Measurements from ENCODE around the gene DBH.
A peak's percentile ranks its signal among the peaks of the same experiment; 100 is the strongest.
"Not testable (repeated sequence)": the region's sequence is repeated elsewhere in the genome, so short reads cannot be mapped to it uniquely, and the experiment has no call there.

Gene DBH

DNA sequence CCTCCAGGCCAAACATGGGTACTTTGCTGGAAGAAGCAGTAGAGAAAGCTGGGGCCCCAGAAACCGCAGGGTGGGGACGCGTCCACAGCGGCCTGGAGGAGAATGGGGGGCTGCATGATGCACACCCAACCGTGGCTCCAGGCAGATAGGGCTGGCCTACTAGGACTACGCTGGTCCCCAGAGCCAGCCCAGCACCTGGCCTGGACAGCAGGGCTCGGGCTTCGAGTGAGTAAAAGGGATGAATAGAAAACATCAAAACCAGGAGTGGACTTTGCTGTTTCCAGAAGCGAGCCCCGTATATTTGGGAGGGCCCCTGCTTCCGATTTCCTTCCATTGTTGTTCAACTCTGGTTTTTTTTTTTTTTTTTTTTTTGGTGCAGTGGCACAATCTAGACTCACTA is 30.7 kb downstream of the DBH start:
- DNase-seq (ENCODE audit: low read depth in 2 of 2), result no peak

DNA sequence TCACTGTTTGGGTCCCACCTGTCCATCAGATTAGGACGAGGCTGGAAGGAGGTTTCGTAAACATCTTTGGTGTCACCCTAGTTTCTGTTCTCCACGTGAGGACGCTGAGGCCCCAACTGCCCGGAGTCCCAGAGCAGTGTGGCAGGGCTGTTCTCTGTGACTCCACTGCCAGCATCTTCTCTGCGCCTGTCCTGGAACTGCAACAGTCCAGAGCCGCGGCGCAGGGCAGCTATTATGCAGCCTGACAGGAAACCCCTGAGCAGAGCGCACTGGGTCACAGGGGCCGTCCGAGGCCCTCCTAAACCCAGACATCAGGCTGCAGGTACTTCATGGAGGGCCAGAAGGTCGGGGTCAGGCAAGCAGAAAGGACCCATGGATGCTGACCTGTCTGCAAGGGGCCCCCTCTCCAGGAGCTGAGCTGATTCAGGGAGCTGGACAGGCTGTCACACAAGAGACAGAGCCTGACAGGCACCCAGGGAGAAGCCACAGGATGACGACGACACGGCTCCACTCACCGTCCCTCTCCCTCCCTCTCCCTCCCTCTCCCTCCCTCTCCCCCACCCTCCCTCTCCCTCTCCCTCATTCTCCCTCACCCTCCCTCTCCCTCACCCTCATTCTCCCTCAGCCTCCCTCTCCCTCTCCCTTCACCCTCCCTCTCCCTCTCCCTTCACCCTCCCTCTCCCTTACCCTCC is 31.7 kb downstream of the DBH start:
- DNase-seq (ENCODE audit: low read depth in 2 of 2), result no peak

DNA sequence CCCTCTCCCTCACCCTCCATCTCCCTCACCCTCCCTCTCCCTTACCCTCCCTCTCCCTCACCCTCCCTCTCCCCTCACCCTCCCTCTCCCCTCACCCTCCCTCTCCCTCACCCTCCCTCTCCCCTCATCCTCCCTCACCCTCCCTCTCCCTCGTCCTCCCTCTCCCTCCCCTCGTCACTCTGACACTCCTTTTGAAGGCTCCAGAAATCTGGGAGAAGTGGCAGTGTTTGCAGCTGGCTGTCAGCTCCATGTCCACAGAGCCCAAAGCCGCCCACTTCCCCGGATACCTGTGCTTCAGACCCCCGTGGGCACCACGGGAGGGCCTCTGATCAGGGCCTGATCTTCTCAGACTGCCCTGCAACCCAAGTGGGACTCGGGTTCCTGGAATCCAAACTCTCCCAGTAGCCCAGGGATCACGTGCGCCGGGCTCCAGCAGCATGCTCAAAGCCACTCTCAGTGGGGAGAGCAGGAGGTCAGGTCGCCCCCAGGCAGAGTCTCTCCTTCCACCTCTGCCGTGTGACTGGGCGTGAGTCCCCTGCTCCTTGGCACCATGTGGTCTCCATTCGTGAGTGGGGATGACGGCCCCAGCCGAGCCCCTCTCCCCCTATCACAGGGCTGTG is 33.1 kb downstream of the DBH start:
- no peak for DNase-seq (ENCODE audit: low read depth in 2 of 2)

DNA sequence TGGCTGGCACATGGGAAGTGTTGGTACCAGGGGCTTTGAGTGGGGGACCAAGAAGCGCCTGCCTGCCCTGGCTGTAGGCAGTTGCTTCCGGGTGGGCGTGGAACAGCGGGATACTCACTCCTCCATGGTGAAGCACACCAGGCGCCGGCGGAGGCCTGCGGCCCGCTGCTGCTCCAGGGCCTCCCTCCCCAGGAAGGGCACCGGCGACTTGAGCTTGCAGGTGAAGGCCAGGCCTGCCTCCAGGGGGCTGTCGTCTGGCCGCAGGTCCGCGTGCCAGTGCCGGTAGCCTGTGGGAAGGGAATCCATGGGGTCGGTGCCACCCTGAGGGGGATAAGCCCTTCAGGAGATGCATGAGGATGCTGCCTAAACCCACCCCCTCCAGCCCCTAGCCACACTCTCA is 34.3 kb downstream of the DBH start:
- DNase-seq (ENCODE audit: low read depth in 2 of 2), result no peak

DNA sequence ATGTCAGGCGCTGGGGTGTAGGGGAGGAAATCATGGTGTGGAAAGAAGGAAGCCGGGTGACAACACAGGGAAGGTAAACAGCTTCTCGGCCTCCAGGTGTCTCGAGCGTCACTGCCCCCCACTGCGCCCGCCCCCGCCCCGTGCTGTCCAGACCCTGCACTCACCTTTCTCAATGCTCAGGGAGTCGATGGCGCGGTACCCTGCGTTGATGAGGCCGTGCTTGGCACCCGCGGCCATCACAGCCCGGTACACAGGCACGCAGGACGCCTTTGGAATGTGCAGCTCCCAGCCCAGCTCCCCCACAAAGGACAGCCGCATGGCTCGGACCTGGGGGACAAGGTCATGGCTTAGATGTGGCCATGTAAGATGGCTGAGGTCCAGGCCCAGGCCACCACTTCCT is 35.2 kb downstream of the DBH start:
- no peak for DNase-seq (ENCODE audit: low read depth in 2 of 2)

DNA sequence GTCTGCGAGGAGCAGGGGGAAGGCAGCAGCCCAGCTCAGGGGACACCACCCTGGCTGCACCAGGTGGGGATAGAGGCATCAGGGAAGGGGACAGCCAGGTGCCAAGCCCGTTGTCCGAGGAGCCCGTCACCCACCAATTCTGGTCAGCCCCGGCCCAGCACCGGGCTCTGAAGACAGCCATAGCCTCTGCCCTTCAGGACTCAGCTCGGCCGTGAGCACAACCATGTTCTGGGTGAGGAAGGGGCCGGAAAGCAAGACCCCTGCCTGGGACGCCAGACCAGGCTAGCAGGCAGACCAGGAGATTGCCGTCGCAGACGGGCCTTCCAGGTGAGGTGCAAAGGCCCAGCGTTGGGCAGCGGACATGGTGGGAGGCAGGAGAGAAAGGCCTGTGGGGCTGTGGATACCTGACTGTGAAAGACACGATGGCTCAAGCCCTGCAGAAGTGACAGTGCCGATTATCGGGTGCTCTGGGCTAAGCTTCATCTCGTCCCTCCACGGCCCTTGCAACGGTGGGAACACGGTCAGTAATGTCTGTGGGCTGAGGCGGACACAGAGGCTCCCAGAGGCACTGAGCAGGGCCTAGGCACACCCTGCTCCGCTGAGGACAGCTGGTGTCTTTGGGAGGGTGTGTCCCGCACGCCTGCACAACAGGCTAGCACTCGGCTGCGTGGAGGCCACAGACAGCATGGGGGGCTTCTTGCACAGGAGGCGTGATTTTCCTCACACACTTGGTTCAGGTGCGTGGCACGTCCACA is 36.5 kb downstream of the DBH start:
- no peak for DNase-seq (ENCODE audit: low read depth in 2 of 2)

DNA sequence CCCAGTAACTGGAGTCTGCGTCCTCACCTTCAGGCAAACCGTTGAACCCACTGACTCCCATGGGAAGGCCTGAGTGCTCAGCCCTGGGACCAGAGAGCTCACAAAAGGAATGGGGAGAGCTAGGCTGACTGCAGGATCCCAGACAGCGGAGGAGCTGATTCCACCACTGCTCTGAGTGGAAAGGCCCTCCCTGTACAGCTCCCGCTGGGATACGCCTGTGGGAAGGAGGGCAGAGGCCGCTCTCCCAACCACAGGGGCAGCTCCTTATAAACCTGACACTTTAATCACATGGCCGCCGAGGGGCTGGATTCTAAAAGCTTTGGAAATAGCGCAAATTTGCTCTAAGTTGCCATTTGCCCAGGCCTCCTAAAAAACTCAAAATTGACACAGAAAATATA is 37.1 kb downstream of the DBH start:
- no peak for DNase-seq (ENCODE audit: low read depth in 2 of 2)

DNA sequence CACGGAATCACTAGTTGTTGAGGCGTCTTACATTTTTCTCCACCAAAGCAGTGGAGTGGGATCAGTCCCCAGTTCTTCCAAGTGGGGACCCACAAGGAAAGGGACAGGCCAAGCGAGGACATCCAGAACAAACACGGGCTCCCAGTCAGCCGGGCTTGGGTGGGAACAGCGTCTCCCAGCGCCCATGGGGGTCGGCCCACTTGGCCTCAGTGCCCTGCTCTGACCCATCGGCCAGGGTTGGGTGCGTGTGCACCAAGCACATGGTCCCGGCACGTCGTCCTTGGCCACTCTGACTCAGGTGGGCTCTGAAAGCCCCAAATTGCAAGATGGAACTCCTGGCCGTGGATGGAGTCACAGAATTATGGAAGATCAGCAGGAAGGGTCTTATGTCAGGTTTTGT is 37.9 kb downstream of the DBH start:
- no peak for DNase-seq (ENCODE audit: low read depth in 2 of 2)

DNA sequence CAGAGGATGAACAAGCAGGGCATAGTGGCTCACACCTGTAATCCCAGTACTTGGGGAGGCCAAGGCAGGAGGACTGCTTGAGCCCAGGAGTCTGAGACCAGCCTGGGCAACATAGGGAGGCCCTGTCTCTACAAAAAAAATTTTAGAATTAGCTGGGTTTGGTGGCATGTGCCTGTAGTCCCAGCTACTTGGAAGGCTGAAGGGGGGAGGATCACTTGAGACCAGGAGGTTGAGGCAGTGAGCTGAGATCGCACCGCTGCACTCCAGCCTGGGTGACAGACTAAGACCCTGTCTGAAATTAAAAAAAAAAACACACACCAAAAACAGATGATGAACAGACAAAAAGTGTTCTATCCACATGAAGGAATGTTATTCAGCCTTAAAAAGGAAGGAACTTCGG is 39.6 kb downstream of the DBH start:
- not testable (repeated sequence) for DNase-seq (ENCODE audit: low read depth in 2 of 2)

DNA sequence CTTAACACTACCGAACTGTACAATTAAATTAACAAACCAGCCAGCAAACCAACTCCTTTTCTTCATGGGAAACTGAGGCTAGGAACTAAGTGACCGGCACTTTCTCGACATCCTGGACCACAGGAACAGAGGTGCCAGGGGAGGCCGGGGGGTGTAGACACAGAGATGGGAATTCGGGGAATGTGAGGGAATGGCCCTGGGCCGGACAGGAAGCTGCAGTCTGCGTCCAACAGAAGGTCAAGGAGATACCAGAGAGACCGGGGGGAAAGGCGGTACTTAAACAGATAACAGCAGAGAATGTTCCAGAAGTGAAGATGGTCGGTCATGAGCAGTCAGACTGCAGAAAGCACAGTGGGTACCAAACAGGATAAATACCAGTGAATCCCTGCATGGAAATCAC is 40.3 kb downstream of the DBH start:
- DNase-seq (ENCODE audit: low read depth in 2 of 2), result no peak

DNA sequence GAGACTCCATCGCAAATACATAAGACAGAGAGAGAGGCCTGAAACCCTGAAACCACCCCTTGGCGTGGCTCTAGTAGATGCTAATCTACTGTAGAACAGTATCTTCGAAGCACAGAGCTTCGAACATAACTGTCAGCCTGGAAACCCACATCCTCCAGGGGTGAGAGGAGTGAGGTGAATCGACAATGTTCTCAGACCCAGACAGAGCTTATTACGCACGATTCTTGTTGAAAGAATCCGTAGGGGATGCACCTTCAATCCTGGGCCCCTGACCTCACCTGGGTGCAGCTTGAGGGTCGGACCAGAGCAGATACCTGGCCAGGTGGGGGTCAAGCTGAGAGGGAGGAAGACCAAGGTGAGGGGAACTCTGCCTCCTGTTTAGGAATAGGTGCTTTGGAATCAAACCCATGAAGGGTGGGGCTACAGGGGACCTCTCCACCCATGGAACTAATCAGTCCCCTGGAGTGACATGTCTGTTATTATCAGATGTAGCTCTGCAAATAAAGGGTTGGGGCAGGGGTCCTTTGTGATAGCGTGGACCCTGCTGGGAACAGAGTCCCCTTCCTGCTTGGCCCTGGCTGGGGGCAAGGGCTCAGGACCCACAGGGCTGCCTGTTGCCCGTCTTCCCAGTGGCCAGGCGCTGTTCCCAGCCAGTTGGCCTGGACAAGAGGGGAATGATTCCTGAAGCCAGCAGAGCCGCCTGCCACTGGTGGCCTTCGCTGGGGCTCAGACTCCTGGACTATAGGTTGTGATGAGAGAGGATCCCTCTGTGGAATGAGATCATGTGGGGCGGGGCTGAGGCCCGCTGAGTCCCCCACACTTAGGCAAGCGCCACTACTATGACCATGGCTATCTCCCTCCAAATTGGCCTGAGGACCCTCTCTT is 41.2 kb downstream of the DBH start:
- peak; percentile 36 to 43 for DNase-seq (ENCODE audit: low read depth in 2 of 2)

DNA sequence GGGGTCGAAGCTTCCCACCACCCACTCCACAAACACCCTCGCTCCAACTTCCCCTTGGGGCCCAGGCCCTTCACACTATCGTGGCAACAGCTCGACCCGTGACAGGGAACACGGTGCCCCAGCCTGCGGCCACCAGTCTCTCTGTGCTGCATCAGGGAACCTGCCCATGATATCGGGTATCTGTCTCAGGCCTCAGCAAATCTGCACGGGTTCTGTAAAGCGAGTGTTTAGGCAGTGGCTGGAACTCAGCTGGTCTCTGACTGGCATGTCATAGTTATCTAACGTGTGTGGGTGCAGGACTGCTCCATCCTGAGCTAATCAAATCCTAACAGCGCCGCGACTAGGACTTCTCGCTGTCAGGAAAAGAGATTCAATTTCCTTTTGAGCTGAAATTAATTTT is 42.9 kb downstream of the DBH start:
- DNase-seq (ENCODE audit: low read depth in 2 of 2), result no peak

DNA sequence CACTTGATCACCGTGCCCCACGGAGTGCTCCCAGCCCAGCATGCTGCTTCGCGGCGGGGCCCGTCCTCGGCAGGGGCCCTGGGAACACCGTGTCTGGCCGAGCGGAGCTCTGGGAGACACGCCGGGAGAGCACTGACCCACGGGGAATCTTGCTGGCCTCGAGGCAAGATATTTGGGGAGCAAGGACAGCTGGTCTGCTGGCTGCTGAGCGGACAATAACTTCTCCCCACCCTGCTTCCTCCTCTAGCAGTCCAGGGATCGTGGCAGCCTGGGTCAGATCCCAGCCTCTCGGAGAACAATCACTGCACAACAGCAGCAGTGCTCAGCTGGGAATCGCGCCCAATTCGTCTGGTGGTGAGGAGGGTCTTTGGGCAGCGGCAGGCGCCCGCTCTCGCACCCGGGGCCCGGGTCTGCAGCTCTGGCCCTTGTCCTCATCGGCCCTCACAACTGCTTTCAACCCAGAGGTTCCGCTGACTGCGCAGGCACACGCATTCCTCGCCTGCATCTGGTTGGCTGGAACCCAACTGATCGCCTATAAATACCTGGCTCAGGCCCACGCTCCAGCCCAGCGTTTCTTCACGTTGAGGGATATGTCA is 43.4 kb downstream of the DBH start:
- no peak for DNase-seq (ENCODE audit: low read depth in 2 of 2)

DNA sequence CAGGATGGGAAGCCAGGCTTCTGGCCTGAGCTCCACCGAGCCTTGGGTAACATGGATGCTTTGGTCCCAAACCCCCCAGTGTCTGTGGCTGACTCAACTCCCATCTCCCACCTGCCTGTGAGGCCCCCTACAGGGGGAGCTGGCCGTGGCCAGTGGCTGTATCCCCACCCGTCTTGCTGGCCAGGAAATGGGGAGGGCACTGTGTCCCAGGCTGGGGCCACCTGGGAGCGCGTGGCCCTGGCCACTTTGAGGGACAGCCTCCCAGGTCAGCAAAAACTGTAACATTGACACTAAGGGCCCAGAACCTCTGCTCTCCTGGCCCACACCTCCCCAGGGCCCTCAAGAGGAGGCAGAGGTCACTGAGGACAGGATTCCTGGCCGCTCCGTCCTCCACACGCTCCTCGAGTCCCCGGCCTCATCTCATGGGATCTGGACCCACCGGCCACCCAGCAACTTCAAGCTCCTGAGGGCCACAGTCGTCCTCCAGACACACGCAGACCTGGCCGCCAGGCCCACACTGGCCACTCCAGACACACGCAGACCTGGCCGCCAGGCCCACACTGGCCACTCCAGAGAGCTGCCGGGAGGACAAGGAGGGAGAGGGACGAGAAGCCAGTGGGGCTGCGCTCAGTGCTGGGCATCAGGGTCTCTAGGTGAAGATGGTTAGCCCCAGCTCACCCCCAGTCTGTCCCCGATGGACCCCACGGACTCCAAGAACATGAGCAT is 44.2 kb downstream of the DBH start:
- DNase-seq (ENCODE audit: low read depth in 2 of 2), result no peak

DNA sequence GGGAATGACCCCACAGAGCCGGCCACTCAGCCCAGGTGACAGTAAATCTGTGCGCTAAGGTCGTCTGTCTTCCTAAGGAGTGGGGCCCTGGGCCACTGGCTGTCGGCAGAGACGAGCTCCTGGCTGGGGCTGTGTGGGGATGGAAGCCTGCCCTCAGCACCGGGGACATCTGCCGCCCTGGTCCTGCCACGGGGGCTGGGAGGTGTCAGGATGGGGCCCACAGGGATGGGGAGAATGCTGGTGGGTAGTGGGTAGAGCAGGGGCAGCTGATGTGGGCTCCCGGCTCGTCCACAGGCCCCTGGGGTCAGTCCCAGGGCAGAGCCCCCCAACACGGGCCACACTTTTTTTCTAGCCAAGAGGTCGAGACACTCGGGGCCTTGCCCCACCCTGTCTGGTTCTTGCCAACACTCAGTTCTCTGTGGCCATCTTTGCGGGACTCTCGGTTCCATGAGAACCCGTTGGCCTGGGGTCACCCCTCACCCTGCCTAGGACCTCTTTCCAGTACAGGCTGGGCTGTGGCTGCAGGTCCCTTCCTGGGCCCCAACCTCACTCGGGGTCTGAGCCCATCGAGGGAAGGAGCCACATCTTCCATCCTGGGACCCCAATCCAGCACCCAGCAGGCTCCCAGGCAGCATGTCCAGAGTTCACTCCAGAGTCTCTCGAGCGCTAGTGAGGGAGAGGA is 45.0 kb downstream of the DBH start:
- DNase-seq (ENCODE audit: low read depth in 2 of 2), result no peak

DNA sequence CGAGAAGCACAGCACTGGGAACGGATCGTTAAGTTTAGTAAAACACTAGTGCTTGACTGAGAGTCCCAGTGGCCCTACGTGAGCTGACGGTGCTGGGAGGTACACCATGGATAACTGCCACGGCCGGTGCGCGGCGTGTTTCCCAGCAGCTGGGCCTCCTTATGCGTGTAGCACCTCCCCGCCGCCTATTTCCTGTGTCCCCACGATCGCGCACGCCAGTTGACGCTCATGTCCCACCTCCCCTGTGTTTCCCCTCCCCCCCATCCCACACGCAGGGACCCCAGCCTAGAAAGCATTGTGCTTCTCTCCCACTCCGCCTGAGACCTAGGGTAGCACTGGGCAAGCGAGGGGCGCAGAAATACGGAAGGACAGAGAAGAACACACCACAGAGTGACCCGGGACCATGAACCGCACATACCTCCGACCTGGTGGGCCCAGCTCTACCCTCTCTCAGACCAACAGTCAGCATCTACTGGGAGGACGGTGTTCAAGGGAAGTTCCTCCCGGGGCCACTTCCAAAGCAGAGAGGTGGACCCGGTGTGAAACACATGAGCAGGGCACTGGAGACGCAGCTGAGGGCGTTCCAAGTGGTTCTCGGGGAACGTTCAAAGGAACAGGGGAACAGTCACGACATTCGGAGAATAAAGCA is 45.6 kb downstream of the DBH start:
- DNase-seq (ENCODE audit: low read depth in 2 of 2), result no peak

DNA sequence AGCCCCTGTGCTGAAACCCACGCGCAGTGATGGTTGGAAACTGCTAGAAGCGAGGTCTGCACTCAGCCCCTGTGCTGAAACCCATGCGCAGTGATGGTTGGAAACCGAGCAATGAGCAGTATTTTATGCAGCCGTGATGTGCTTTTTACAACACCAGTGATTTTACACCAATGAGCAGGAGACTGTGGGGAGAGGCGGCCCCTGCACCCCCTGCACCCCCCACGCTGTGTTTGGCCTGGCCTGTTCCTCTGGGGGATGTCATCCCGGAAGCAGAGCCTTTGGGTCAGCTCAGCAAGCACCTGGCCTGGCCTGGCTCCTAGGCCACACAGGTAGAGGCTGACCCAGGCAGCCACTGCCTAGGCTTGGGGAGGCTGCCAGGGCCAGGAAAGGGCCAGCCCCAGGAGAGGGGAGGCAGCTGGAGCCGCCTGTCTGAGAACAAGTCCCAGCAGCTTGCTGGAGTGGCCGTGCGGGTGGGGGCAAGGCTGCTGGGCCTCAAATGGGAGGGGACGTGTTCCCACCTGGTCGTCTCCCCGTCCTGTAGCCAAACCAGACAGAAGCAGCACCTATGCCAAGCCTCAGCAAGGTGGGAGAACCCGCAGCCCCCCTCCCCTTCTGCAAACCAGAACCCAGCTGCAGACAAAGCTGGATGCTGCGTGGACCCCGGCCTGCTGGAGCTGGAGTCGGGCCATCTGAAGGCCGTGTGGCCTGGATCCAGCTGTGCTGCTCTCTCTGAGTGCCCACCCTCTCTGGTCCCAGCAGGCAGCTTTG is 46.8 kb downstream of the DBH start:
- no peak for DNase-seq (ENCODE audit: low read depth in 2 of 2)

DNA sequence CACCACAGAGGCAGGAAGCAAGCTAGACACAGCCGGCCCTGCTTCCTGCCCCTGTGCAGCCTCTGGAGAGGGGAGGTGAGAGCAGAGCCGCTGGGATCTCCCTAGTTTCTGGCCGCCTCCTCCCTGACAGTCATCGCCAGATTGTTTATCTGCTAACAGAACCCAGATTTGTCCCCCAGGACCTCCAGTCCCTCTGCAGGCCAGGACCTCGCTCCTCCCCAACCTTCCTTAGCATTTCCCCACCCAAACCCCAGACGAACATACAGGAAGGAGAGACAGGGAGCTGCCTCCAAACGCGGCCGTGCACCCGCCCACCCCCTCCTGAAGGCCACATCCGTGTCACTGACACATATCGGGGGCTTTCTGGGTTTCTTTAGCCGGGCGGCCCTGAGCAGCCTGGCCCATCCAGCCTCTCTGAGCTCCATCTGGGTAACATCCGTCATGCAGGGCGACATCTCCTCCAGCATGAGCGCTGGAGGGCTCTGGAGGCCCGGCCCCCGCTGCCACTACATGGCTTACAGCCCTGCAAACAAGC is 47.5 kb downstream of the DBH start:
- peak in 1 of 2 donors; percentile 36 for DNase-seq (ENCODE audit: low read depth in 2 of 2)

Data from stimulated activated CD4-positive, alpha-beta T cell treated with anti-CD3 and anti-CD28 coated beads, Interleukin-15, amount 100 ng/mL, for 48 hours (primary cell).